NCI-H446 (cell line): ENCODE measurements around the gene GPN3.
"Not testable (repeated sequence)": the region's sequence is repeated elsewhere in the genome, so short reads cannot be mapped to it uniquely, and the experiment has no call there.

Experiments
- DNase-seq, 2 experiments: peaks; one replicate each; lab custom pipeline; 2025; lab: John Stamatoyannopoulos, UW

Gene GPN3

GRCh38 chr12:110444455-110444854 lies 23.6 kb downstream of the GPN3 start:
- no peak for DNase-seq

GRCh38 chr12:110436231-110436630 lies 31.8 kb downstream of the GPN3 start:
- DNase-seq, result no peak

- no peak for DNase-seq
Observed at GRCh38 chr12:110431957-110432587, 36.0 kb downstream of the GPN3 start.

GRCh38 chr12:110429676-110430075 lies 38.4 kb downstream of the GPN3 start:
- DNase-seq, result not testable (repeated sequence)

- DNase-seq, result no peak
Observed at GRCh38 chr12:110426406-110426805, 41.7 kb downstream of the GPN3 start.

GRCh38 chr12:110424237-110424636 lies 43.8 kb downstream of the GPN3 start:
- DNase-seq, result no peak

GRCh38 chr12:110421701-110422100 lies 46.4 kb downstream of the GPN3 start:
- no peak for DNase-seq

- DNase-seq, result no peak
Observed at GRCh38 chr12:110421159-110421661, 46.8 kb downstream of the GPN3 start.

- not testable (repeated sequence) for DNase-seq
Observed at GRCh38 chr12:110420644-110421043, 47.4 kb downstream of the GPN3 start.

GRCh38 chr12:110417113-110417512 lies 50.9 kb downstream of the GPN3 start:
- DNase-seq, result not testable (repeated sequence)

- DNase-seq, result not testable (repeated sequence)
Observed at GRCh38 chr12:110410086-110410485, 58.0 kb downstream of the GPN3 start.

GRCh38 chr12:110405126-110405662 lies 62.9 kb downstream of the GPN3 start:
- not testable (repeated sequence) for DNase-seq

GRCh38 chr12:110403976-110404682 lies 63.9 kb downstream of the GPN3 start:
- peak; percentile 67 to 83 for DNase-seq

GRCh38 chr12:110403146-110403975 lies 64.7 kb downstream of the GPN3 start, which contains the start of gene ANAPC7:
Gene ANAPC7 (minus strand): TSS chr12:110403708. CDS start chr12:110403627, 81 bp downstream.
- DNase-seq, result peak; percentile 89 to 92
